NCI-H524 treated with DMSO at 0.1 percent for 48 hours (cell line): Measurements from ENCODE around the gene MUC16.
"Not testable (repeated sequence)": the region's sequence is repeated elsewhere in the genome, so short reads cannot be mapped to it uniquely, and the experiment has no call there.

Experiments used
- DNase-seq: peaks from one replicate; lab custom pipeline; 2025; lab: John Stamatoyannopoulos, UW

The MUC16 gene

GRCh38 chr19:9009935-9010651 lies at the start of gene MUC16:
TSS of gene MUC16 (minus strand) at chr19:9010409.
- no peak for DNase-seq

- no peak for DNase-seq
Measured at GRCh38 chr19:9058905-9059667, 48.9 kb upstream of the MUC16 start.

DNA sequence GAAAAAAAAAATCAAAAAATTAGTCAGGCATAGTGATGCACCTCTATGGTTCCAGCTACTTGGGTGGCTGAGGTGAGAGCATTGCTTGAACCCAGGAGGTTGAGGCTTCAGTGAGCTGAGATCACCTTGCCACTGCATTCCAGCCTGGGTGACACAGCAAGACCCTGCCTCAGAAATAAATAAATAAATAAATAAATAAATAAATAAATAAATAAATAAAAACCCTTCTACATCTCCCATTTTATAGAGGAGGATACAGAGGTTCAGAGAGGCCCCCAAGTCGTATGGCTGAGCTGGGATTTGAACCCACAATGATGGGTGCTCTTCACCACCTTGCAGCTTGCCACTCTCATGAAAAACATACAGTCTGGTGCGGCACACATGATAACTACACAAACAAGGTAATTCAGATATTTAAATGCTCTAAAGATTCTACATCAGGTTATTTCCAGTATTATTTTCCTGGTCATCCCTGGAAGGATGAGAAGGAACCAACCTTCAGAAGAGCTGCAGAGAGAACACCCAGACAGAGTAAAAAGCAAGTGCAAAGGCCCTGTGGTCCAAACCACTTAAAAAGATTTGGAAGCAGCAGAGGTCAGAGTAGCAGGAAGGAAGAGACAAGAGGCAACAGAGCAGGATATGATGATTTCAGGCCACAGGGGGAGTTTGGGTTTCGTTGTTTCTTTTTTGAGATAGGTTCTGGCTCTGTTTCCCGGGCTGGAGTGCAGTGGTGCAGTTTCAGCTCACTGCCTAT lies 47.5 kb upstream of the MUC16 start:
- DNase-seq: no peak

GRCh38 chr19:9056131-9056530 lies 45.9 kb upstream of the MUC16 start:
- not testable (repeated sequence) for DNase-seq

- no peak for DNase-seq
Measured at GRCh38 chr19:9054765-9055164, 44.6 kb upstream of the MUC16 start.

- DNase-seq: no peak
Measured at GRCh38 chr19:9054207-9054606, 44.0 kb upstream of the MUC16 start.

DNA sequence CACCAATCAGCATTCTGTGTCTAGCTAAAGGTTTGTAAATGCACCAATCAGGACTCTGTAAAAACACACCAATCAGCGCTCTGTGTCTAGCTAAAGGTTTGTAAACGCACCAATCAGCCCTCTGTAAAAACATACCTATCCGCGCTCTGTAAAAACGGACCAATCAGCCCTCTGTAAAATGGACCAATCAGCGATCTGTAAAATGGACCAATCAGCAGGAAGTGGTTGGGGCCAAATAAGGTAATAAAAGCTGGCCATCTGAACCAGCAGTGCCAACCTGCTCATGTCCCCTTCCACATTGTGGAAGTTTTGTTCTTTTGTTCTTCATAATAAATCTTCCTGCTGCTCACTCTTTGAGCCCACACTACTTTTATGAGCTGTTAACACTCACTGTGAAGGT lies 43.5 kb upstream of the MUC16 start:
- DNase-seq: not testable (repeated sequence)

DNA sequence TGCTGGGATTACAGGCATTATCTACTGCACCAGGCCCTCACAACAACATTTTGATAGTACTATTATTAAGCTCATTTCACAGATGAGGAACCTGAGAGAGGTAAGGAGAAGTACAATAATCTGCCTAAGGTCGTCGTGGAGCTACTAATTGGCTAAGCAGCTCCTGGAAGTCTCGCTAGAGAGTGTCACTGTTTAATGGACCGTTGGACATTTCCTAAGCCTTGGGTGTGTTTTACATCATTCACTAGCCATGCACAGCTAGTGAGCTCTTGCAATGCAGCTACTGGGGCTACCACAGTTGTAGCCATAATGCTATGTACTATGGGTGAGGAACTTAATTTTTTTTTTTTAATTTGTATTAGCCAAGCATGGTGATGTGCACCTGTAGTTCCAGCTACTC lies 42.7 kb upstream of the MUC16 start:
- no peak for DNase-seq

- no peak for DNase-seq
Measured at GRCh38 chr19:9046694-9047093, 36.5 kb upstream of the MUC16 start.

- no peak for DNase-seq
Measured at GRCh38 chr19:9044449-9044848, 34.2 kb upstream of the MUC16 start.

- DNase-seq: no peak
Measured at GRCh38 chr19:9043524-9043923, 33.3 kb upstream of the MUC16 start.

- no peak for DNase-seq
Measured at GRCh38 chr19:9041023-9041422, 30.8 kb upstream of the MUC16 start.

- DNase-seq: no peak
Measured at GRCh38 chr19:9040131-9040530, 29.9 kb upstream of the MUC16 start.

- no peak for DNase-seq
Measured at GRCh38 chr19:9039728-9040127, 29.5 kb upstream of the MUC16 start.

- no peak for DNase-seq
Measured at GRCh38 chr19:9037400-9038062, 27.3 kb upstream of the MUC16 start.

DNA sequence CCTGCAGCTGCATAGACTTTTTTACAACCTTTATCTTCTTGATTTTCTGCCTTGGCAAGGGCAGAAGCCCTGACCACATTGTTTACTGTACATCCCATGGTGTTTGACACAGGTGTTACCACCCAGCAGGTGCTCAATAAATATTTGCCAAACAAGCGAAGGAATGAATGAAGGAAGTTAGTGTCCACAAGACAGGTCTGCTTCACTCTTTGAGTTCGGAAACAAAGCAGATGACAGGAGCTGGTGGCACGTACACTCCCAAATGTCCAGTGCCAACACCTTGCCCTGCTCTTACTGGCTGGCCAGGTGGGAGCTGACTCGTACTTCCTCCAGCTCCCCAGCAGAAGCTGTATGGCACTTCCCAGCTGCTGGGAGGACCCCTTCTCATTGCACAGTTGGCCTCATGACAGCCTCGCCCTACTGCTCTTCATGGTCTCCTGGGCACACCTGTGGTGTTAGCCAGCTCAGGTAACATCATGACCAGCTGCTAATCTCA lies 22.0 kb upstream of the MUC16 start:
- DNase-seq: no peak

DNA sequence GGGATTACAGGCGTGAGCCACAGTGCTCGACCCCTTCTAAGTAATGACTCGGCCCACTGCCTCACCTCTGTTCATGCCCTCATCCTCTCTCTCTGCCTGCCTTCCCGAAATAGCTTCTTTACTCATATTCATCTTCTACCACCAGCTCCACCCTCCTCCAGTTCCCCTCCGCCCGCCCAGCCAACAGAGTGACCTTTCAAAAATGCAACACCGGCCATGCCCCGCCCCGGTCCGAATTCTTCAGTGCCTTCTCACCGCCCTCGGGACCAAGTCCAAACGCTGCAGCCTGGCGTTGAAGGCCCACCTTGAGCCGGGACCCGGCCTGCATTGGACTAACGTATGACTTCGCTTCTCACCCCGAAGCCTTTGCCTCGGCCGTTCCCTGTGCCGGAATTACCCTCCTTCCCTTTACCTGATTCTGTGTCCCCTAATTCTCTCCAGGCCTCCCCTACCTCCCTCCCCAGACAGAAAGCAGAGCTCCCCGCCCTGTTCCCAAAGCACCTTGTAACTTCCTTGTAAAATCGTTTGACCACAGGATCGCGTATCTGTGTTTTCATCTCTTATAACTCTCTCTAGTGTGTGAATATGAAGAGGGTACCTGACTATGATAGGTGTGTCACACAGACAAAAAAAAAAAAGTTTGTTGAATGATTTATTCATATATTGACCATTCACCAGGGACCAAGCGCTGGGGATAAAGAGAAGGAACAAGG lies 8.1 kb upstream of the MUC16 start:
- no peak for DNase-seq

DNA sequence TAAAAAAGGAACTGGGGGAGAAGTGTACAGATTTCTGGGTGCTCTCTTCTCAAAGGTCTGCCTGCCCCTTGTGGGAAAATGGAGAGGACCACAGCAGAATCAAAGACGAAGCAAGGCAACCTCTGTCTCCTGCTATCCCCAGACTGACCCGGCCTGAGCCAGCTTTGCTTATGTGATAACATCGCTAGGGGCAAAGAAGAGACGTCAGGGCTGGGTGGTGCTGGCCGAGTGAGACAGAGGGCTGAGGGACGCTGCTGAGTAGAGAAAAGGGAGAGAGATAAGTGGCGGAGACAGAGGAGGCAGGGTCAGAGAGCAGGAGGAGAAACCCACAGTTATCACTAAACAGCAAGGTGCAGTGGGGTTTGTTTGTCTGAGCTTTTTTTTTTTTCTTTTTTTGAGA lies 4.6 kb upstream of the MUC16 start:
- no peak for DNase-seq

DNA sequence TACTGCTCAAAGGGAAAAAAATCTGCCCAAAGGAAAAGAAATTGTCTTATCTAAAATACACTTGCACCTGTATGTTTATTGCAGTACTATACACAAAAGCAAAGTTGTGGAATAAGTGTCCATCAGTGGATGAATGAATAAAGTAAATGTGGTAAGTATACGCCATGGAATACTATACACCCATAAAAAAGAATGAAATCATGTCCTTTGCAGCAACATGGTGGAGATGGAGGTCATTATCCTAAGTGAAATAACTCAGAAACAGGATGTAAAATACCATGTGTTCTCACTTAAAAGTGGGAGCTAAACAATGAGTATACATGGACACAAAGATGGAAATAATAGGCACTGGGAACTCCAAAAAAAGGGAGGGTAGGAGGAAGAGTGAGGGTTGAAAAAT lies 3.8 kb upstream of the MUC16 start:
- DNase-seq: no peak

GRCh38 chr19:9011875-9012274 lies 1.7 kb upstream of the MUC16 start:
- no peak for DNase-seq

DNA sequence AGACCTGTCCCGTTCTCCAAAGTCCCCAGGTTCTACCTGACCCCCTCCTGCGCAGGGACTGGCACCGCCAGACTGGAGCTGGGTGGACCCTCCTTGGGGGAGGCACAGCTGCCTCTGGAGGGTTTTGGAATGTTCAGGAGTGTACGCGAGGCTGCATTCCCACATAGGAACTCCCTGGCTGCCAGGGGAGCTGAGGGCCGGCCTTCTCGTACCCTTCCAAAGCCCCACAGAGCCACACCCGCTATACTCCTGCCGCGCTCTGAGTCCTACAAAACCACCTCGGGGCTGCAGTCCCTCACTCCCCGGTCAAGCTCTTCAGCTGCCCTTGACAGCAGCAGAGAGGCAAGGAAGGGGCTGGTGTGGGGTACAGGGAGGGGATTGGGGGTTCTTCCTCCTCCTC lies 484 bp upstream of the MUC16 start:
- DNase-seq: no peak

DNA sequence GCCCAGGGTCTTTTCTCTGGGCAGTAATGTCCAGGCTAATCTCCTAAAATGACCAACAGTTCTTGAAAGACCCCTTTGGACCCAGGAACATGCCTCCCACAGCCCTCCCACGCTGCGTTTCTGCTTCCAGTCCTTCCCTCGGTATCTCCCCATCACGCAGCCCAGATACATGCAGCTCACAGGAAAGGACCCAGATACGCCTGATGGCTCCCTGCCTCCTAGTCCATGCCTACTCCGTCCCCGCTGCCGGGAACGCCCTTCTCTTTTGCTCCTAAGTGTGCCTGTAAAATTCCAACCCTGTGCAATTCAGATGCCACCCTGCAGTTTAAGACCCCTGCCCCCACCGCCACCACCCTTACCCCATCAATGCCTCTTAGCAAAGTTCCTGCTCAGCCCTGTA lies 778 bp downstream of the MUC16 start:
- DNase-seq: no peak
